Kidney epithelial cell (primary cell): ENCODE results near the gene JOSD2. TPM values are rescaled to one million over a fixed set of nuclear protein-coding genes. Genes with fewer than 3 reads are reported as not detected.

Experiments
- DNase-seq: peaks from one replicate; pipeline ENCODE4 v3.0.0-alpha.2; 2010; ENCODE audit warnings: low read depth
- H3K27me3 ChIP-seq: 2 replicates; pipeline ENCODE4 v1.6.0; 2011; ENCODE audit warnings: low read length; ENCODE audit not compliant: control insufficient read depth, insufficient read depth
- H3K36me3 ChIP-seq: 2 replicates; pipeline ENCODE4 v1.5.1; 2011; ENCODE audit warnings: low read length; ENCODE audit not compliant: control insufficient read depth, insufficient read depth
- H3K4me3 ChIP-seq: 2 replicates; pipeline ENCODE4 v1.5.1; 2011; ENCODE audit warnings: low read depth, mild to moderate bottlenecking, control low read depth, low read length
- total RNA-seq: library from RNA; depleted of rRNA; stranded (reverse); fragments of >200 nt; gene quantifications from 2 replicates; pipeline ENCODE4 v1.2.3, GENCODE V29; 2015
- TF ChIP-seq, protein P1 (sequence below): IDR thresholded peaks from 2 replicates; pipeline ENCODE4 v1.5.1; 2011; ENCODE audit warnings: mild to moderate bottlenecking, moderate library complexity, low read length, control low read depth, inconsistent platforms; ENCODE audit not compliant: insufficient read depth, poor library complexity, severe bottlenecking

The JOSD2 gene
- total RNA-seq, 1 donor from 2014 or later = 26.8 TPM

DNA sequence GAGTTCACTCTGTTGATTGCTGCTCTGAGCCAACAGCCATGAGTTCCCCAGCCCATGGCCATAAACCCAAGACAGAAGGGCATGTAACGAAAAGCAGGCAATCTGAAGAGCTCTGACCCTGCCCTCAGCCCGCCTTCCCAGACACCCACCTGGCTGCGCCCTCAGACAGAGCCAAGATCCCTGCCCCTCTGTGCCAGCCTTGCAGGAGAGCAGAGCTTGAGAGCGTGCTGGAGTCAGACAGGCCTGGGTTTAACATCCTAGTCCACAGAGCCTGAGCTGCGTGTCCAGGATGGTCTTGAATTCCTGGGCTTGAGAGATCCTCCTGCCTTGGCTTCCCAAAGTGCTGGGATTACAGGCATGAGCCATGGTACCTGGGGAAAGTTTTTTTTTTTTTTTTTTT, 53.7 kb downstream of the JOSD2 start:
- peaks cover 13% of the 10 kb centered on the region for H3K27me3 ChIP-seq
- DNase-seq = no peak
- TF ChIP-seq, protein P1, sequence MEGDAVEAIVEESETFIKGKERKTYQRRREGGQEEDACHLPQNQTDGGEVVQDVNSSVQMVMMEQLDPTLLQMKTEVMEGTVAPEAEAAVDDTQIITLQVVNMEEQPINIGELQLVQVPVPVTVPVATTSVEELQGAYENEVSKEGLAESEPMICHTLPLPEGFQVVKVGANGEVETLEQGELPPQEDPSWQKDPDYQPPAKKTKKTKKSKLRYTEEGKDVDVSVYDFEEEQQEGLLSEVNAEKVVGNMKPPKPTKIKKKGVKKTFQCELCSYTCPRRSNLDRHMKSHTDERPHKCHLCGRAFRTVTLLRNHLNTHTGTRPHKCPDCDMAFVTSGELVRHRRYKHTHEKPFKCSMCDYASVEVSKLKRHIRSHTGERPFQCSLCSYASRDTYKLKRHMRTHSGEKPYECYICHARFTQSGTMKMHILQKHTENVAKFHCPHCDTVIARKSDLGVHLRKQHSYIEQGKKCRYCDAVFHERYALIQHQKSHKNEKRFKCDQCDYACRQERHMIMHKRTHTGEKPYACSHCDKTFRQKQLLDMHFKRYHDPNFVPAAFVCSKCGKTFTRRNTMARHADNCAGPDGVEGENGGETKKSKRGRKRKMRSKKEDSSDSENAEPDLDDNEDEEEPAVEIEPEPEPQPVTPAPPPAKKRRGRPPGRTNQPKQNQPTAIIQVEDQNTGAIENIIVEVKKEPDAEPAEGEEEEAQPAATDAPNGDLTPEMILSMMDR = no peak
- no peaks in the 10 kb centered on the region for H3K36me3 ChIP-seq
- no peak overlapping the region for H3K4me3 ChIP-seq

Other genes with a start within 250 kb of the JOSD2 start
- gene KCNC3, start 181.8 kb downstream of the JOSD2 start, total RNA-seq = 0.46 and 0.55 TPM in 2 replicates
- gene NAPSA, start 145.6 kb downstream of the JOSD2 start, total RNA-seq = 1.7 and 1.8 TPM in 2 replicates
- 73.4 and 86.5 TPM in 2 replicates for gene NR1H2, start 134.7 kb downstream of the JOSD2 start, total RNA-seq
- 25.5 and 30.3 TPM in 2 replicates for gene POLD1, start 126.8 kb downstream of the JOSD2 start, total RNA-seq
- gene SPIB, start 92.3 kb downstream of the JOSD2 start, total RNA-seq = not detected in 2 replicates
- 0.21 TPM in 1 of 2 replicates, not detected in the other for gene MYBPC2, start 78.3 kb downstream of the JOSD2 start, total RNA-seq
- gene EMC10, start 34.7 kb downstream of the JOSD2 start, total RNA-seq = 256 and 274 TPM in 2 replicates
- gene GARIN5A, start 34.3 kb downstream of the JOSD2 start, total RNA-seq = 8.5 and 9.9 TPM in 2 replicates
- not detected in 2 replicates for gene ASPDH, start 2.7 kb upstream of the JOSD2 start, total RNA-seq
- 9.2 and 9.3 TPM in 2 replicates for gene LRRC4B, start 57.2 kb upstream of the JOSD2 start, total RNA-seq
- gene SYT3, start 128.7 kb upstream of the JOSD2 start, total RNA-seq = 0.29 and 0.55 TPM in 2 replicates
- gene C19orf81, start 138.3 kb upstream of the JOSD2 start, total RNA-seq = 4.4 and 16.5 TPM in 2 replicates
- gene SHANK1, start 208.6 kb upstream of the JOSD2 start, total RNA-seq = 1.2 and 1.6 TPM in 2 replicates
- gene CLEC11A, start 212.2 kb upstream of the JOSD2 start, total RNA-seq = 6.0 and 12.4 TPM in 2 replicates